ENCODE results near the gene MACO1.
A peak's percentile ranks its signal among the peaks of the same experiment; 100 is the strongest.

MACO1 gene

GRCh38 chr1:25513666-25514065 is 83.0 kb downstream of the MACO1 start:
- no peak overlapping the region for H3K4me3 ChIP-seq (ENCODE audit: low read length)
- no peak for DNase-seq (ENCODE audit: low read depth, low spot score)

DNA sequence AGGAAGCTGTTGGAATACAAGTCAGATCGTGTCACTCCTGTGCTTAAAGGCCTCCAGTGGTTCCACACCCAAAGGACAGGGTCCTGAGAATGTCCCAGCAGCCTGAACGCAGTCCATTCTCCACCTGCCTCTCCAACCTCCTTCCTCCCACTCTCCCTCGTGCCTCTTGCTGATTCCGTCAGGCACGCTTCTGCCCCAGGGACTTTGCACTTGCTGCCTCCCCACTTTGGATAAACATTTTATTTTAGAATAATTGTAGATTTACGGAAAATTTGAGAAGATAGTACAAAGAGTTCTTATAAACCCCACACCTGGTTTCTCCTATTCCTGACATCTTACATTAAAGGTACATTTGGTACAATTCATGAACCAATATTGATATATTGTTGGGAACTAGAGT is 84.3 kb downstream of the MACO1 start:
- DNase-seq (ENCODE audit: low read depth, low spot score), result no peak
- H3K4me3 ChIP-seq (ENCODE audit: low read length), result no peak overlapping the region

GRCh38 chr1:25516686-25517085 is 86.0 kb downstream of the MACO1 start:
- H3K4me3 ChIP-seq (ENCODE audit: low read length), result no peak overlapping the region
- DNase-seq (ENCODE audit: low read depth, low spot score), result no peak

GRCh38 chr1:25517476-25518394 is 87.0 kb downstream of the MACO1 start:
- DNase-seq (ENCODE audit: low read depth, low spot score), result no peak
- no peak overlapping the region for H3K4me3 ChIP-seq (ENCODE audit: low read length)

DNA sequence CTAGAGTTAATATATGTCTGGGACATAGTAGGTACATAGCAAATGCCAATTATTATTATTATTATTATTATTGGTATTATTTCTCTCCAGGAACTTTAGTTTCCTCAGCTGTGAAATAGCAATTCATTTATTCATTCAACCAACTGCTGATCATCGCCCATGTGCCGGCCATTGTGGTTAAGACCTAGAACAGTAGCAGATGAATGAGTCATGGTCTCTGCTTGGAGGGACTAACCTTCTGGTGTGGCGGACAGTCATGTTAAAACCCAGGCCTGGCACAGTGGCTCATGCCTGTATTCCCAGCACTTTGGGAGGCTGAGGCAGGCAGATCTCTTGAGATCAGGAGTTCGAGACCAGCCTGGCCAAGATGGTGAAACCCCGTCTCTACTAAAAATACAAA is 88.9 kb downstream of the MACO1 start:
- DNase-seq (ENCODE audit: low read depth, low spot score), result no peak
- H3K4me3 ChIP-seq (ENCODE audit: low read length), result no peak overlapping the region

DNA sequence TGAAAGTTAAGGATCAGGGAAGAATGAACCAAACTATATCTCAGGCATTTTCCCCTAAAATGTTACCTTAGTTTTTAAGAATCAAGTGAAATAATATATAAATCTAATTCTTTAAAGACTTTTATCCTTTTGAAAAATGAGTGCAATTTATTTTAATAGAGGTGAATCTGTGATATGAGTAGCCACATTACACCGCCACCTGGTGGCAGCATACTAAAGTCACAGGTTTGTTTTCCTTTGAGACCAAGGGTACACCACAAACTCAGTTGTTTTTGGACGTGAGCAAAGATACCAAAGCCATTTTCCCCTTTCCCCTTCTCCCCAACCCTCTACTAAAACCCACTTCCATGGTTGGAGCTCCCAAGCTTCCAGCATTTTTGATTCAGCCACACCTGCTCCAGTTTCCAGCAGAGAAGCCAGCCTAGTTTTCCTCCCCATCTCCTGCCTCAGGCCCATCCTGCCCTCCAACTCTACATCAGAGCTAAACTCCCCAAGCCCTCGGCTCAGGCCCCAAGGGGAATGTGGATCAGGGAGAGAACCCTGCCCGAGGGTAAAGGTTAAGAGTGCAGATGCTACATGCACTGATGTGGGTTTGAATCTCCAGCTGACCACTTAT is 89.9 kb downstream of the MACO1 start:
- no peak overlapping the region for H3K4me3 ChIP-seq (ENCODE audit: low read length)
- peak; percentile 58 for DNase-seq (ENCODE audit: low read depth, low spot score)

- H3K4me3 ChIP-seq (ENCODE audit: low read length), result no peak overlapping the region
- DNase-seq (ENCODE audit: low read depth, low spot score), result no peak
These were observed 91.4 kb downstream of the MACO1 start for GRCh38 chr1:25522031-25522655.

DNA sequence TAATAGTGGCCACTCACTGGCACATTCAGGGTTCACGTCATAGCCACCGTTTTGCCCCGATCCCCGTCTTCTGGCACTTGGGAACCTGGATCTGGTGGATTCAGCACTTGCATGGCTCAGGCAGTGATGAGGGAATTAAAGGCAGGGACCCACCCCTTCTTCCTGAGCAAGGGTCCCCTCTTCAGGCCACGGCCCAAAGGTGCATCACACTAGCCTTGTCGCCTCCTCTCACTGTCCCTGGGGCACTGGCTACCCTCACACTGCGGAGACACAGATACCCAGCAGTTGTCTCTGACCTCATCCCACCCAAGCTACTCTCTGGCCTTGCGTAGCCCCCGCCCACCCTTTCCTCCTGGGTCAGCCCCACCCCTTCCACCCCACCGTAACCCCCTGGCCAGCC is 92.8 kb downstream of the MACO1 start:
- no peak overlapping the region for H3K4me3 ChIP-seq (ENCODE audit: low read length)
- DNase-seq (ENCODE audit: low read depth, low spot score), result no peak

DNA sequence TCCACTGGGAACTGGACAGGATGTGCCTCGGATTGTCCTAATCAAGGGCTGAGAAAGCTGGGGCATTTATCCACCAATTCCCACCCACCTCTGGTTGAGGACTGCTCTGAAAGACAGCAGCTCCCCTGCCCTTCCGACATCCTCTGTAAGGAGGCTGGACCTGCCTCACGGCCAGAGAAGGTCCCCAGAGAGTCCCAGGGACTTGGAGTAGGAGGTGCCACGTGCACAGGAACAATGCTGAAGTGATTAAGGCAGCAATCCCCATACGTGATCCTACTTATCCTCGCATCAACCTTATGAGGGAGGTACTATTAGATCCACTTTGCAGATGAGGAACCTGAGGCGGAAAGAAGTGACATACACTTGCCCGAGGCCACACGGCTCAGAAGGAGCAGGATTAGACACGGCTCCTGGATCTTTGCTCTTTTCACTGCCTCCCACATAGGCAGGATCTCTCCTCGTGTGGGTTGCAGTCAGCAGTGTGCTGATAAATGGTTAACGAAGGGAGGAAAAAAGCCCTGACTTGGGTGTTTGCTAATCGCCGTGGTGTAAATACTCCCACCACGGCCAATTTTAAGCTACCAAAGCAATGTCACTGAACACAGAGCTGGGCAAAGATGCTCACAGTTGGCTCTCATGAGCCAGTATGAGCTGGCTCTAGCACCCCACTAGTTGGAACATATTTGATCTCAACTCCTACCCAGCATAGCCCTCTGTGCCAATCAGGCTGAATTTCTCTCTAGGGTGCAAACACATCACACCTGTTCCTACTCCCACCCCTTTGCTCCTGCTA is 94.1 kb downstream of the MACO1 start:
- DNase-seq (ENCODE audit: low read depth, low spot score), result no peak

GRCh38 chr1:25525361-25525688 is 94.6 kb downstream of the MACO1 start:
- DNase-seq (ENCODE audit: low read depth, low spot score), result no peak
- no peak overlapping the region for H3K4me3 ChIP-seq (ENCODE audit: low read length)

More for the DNA sequence above, 94.1 kb downstream of the MACO1 start:
- no peak overlapping the region for H3K4me3 ChIP-seq (ENCODE audit: low read length)

GRCh38 chr1:25526753-25527152 is 96.1 kb downstream of the MACO1 start:
- H3K4me3 ChIP-seq (ENCODE audit: low read length), result no peak overlapping the region
- DNase-seq (ENCODE audit: low read depth, low spot score), result no peak

GRCh38 chr1:25527226-25527846 is 96.6 kb downstream of the MACO1 start:
- H3K4me3 ChIP-seq (ENCODE audit: low read length), result no peak overlapping the region
- DNase-seq (ENCODE audit: low read depth, low spot score), result no peak

DNA sequence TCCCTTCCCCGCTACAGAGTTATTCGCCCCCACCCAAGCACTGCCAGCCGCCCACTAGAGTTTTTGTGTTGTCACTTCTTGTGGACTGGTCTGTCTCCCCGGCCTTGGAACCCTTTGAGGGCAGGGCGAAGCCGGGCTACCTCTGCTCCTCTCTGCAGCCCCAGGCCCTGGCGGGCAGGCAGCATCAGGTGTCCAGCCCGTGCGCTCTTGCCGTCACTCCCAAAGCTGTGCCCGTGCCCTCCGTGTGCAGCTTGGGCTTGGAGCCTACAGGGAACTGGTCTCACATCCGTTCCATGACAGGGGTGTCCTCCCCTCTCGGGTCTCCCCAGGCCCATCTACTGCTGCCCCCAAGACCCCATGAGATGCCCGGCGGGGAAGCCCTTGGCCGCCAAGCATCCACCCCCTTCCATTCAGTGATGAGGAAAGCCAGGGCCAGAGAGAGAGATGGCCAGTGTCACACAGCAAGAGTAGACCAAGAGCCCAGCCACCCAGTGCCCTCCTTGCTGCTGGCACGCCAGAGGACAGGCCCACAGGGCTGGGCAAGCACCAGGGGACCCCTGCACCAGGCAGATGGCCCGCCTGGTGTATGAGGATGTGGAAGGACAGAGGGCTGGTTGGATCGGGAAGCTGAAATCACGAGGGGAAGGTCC is 97.4 kb downstream of the MACO1 start:
- no peak overlapping the region for H3K4me3 ChIP-seq (ENCODE audit: low read length)
- no peak for DNase-seq (ENCODE audit: low read depth, low spot score)

- no peak for DNase-seq (ENCODE audit: low read depth, low spot score)
- H3K4me3 ChIP-seq (ENCODE audit: low read length), result no peak overlapping the region
These were observed 98.3 kb downstream of the MACO1 start for GRCh38 chr1:25528881-25529517.

GRCh38 chr1:25529518-25530185 is 99.0 kb downstream of the MACO1 start:
- DNase-seq (ENCODE audit: low read depth, low spot score), result no peak
- no peak overlapping the region for H3K4me3 ChIP-seq (ENCODE audit: low read length)

- no peak overlapping the region for H3K4me3 ChIP-seq (ENCODE audit: low read length)
- DNase-seq (ENCODE audit: low read depth, low spot score), result no peak
These were observed 99.7 kb downstream of the MACO1 start for GRCh38 chr1:25530186-25531081.

DNA sequence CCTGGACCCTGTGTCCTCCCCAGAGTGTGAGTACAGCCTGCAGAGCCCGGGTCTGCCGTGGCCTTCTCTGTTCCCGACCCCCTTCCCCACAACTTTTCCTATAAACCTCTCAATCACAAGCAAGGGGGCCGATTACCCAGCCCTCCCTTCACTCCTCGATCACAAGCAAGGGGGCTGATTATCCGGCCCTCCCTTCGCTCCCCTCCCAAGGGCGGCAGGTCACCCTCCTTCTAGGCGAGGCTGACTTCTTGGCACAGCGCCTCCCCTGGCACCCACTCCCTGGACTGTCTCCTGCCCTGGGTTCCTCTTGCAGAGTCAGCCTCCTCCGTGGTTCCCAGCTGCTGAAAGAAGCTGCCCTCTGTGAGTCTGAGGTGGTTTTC is 100.4 kb downstream of the MACO1 start:
- H3K4me3 ChIP-seq (ENCODE audit: low read length), result no peak overlapping the region
- no peak for DNase-seq (ENCODE audit: low read depth, low spot score)

Measured in Jurkat, Clone E6-1 (cell line).